ENCODE data around the gene HSPA12B. TPM values are rescaled to one million over a fixed set of nuclear protein-coding genes. Genes with fewer than 3 reads are reported as not detected.

Gene HSPA12B
- total RNA-seq, 1 experiment from 2014 or later, result 2.7 TPM

DNA sequence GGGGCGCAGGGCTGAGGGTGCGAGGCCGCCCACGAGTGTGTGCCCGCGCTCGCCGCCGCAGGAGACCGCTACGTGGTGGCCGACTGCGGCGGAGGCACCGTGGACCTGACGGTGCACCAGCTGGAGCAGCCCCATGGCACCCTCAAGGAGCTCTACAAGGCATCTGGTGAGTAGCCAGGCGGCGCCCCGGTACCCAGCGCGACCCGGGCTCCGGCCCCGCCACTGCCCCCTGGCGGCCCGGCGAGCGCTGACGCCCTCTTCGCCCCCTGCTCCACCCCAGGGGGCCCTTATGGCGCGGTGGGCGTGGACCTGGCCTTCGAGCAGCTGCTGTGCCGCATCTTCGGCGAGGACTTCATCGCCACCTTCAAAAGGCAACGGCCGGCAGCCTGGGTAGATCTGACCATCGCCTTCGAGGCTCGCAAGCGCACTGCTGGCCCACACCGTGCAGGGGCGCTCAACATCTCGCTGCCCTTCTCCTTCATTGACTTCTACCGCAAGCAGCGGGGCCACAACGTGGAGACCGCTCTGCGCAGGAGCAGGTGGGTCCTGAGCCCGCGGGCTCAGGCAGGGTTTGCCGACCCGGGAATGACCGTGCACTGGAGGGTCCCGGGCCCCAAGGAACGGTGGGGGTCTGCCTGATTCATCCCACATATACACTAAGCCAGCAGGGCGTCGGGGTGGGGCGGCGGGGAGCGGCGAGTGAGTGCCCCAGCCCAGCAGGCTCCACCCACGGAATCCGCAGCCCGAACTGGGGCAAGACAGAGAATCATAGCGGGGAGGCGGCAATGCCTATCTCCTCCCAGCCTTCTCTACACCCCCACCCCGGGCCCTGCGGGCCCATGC, 17.4 kb downstream of the HSPA12B start:
- peaks cover 26% of the 10 kb centered on the region for H3K23me2 ChIP-seq (ENCODE audit: insufficient read length, low read depth, low read length, poor library complexity, severe bottlenecking)
- no peak overlapping the region for H2BK20ac ChIP-seq (ENCODE audit: low read depth, low read length, poor library complexity, severe bottlenecking)
- no peak overlapping the region for H3K56ac ChIP-seq (ENCODE audit: insufficient read length, low read depth, low read length)
- H3K27ac Mint-ChIP-seq, result no peak overlapping the region
- no peak overlapping the region for H3K4ac ChIP-seq (ENCODE audit: low read depth, low read length)
- H3K9me3 ChIP-seq (ENCODE audit: control insufficient read depth, low read depth, low read length), result no peaks in the 10 kb centered on the region
- H2AFZ ChIP-seq (ENCODE audit: low read length), result no peak overlapping the region
- H3T11ph ChIP-seq (ENCODE audit: low read length), result no peak overlapping the region
- no peaks in the 10 kb centered on the region for H4K20me1 ChIP-seq (ENCODE audit: control insufficient read depth, insufficient read depth, insufficient read length)
- H2BK120ac ChIP-seq (ENCODE audit: low read depth, low read length, poor library complexity, severe bottlenecking), result no peak overlapping the region
- H3K4me2 ChIP-seq (ENCODE audit: insufficient read depth, insufficient read length, low read length), result peak overlapping the region; percentile 81
- H3K23ac ChIP-seq (ENCODE audit: insufficient read length, low read depth, low read length), result no peak overlapping the region
- H3K9me3 Mint-ChIP-seq, result no peaks in the 10 kb centered on the region
- H3K27me3 ChIP-seq (ENCODE audit: insufficient read depth, low read length), result peaks cover 13% of the 10 kb centered on the region
- H3K18ac ChIP-seq (ENCODE audit: insufficient read length, low read depth, low read length), result no peak overlapping the region
- H3K27me3 Mint-ChIP-seq (ENCODE audit: low read depth), result peaks cover 62% of the 10 kb centered on the region
- peaks cover 2% of the 10 kb centered on the region; the same call in 1 of the 2 replicates for H3K4me1 ChIP-seq (ENCODE audit: insufficient read depth, low read length)
- no peak overlapping the region for H2BK5ac ChIP-seq (ENCODE audit: insufficient read length, low read length)
- no peaks in the 10 kb centered on the region for H3K79me2 ChIP-seq (ENCODE audit: insufficient read depth, low read length)
- no peak overlapping the region for H2BK15ac ChIP-seq (ENCODE audit: low read depth, low read length)
- H3K4me3 Mint-ChIP-seq, result peak overlapping the region; percentile 55 to 73
- no peak overlapping the region for H3K27ac ChIP-seq (ENCODE audit: insufficient read length, low read depth, low read length)
- no peak overlapping the region for H4K5ac ChIP-seq (ENCODE audit: insufficient read length, low read depth, low read length)
- no peak overlapping the region for H2AK5ac ChIP-seq (ENCODE audit: insufficient read length, low read length)
- no peak overlapping the region for H2BK12ac ChIP-seq (ENCODE audit: insufficient read length, low read depth, low read length)
- no peaks in the 10 kb centered on the region for H3K79me1 ChIP-seq (ENCODE audit: insufficient read depth, low read depth, low read length, poor library complexity, severe bottlenecking)
- DNase-seq, result peak; percentile 86
- peaks cover 10 to 22% of the 10 kb centered on the region in 2 experiments for H3K4me1 Mint-ChIP-seq
- WGBS (ENCODE audit: extremely low coverage, insufficient read length, low lambda C conversion rate), result no CpG with 5 or more reads among the region's 72 CpGs
- H4K8ac ChIP-seq (replicated peaks; ENCODE audit: insufficient read length, low read depth, low read length), result no peak overlapping the region
- H3K14ac ChIP-seq (ENCODE audit: insufficient read depth, low read length), result no peak overlapping the region; the same call in 1 of the 2 replicates
- peaks cover 5 to 10% (median 10%) of the 10 kb centered on the region in 3 experiments; a peak in 5 of 7 replicates for H3K36me3 Mint-ChIP-seq (ENCODE audit: insufficient read depth in 1 of 3, low read depth in 3 of 3)
- no peak overlapping the region for H3K9ac ChIP-seq (ENCODE audit: extremely low read depth, insufficient read length, low read length)
- peak; percentile 99 for TF ChIP-seq CTCF (conservative IDR thresholded peaks at IDR 0.05)
- no peak overlapping the region for H4K91ac ChIP-seq (ENCODE audit: insufficient read length, low read depth, low read length)

Data from H9 (cell line).